GM10248 (cell line): ENCODE data around the gene TRIM52.

Source experiments
- CTCF ChIA-PET: fragments of 300-600 bp; sonication (Branson Sonifier 250); formaldehyde crosslinking; extraction: SDS; loops from one replicate; lab custom pipeline; 2021; ENCODE audit warnings: antibody characterized with exemption; lab: Yijun Ruan, JAX
- POLR2A ChIA-PET: fragments of 350-650 bp; sonication (Branson Sonifier 250); formaldehyde crosslinking; extraction: SDS; loops from one replicate; lab custom pipeline; 2020; ENCODE audit warnings: antibody characterized with exemption; lab: Yijun Ruan, JAX
- DNase-seq: peaks from one replicate; pipeline ENCODE4 v3.0.0; 2012; ENCODE audit errors: extremely low spot score
- CTCF ChIP-seq: IDR thresholded peaks from 2 replicates; pipeline ENCODE4 v1.5.1; 2012; ENCODE audit warnings: mild to moderate bottlenecking, low read depth; ENCODE audit errors: extremely low read depth, missing control alignments, control extremely low read depth

TRIM52 gene

GRCh38 chr5:181221105-181221791 is 39.7 kb downstream of the TRIM52 start:
- no peak for DNase-seq
- ChIA-PET CTCF (interaction anchor here (1.9 kb wide), 1 partner anchor 14 kb away, joined by 7 read pairs; no protein-coding TSS in a partner anchor), POLR2A (interaction anchor here (2.6 kb wide), 1 partner anchor 30 kb away, joined by 7 read pairs; no protein-coding TSS in a partner anchor)
- no peak for TF ChIP-seq CTCF

GRCh38 chr5:181220178-181220515 is 40.8 kb downstream of the TRIM52 start:
- no peak for TF ChIP-seq CTCF
- ChIA-PET POLR2A (no interaction called here), CTCF (interaction anchor here (1.0 to 1.8 kb wide), 2 partner anchors 9 to 12 kb away, joined by 3 to 4 read pairs; no protein-coding TSS in a partner anchor)
- no peak for DNase-seq

- TF ChIP-seq CTCF: no peak
- CTCF ChIA-PET: interaction anchor here (1.0 to 1.8 kb wide), 2 partner anchors 9 to 11 kb away, joined by 3 to 4 read pairs; no protein-coding TSS in a partner anchor
- no peak for DNase-seq
- POLR2A ChIA-PET: no interaction called here
Measured at GRCh38 chr5:181219262-181220177, 41.4 kb downstream of the TRIM52 start.

GRCh38 chr5:181218795-181219124 is 42.2 kb downstream of the TRIM52 start:
- CTCF ChIA-PET: no interaction called here
- POLR2A ChIA-PET: no interaction called here

GRCh38 chr5:181217803-181218062 is 43.2 kb downstream of the TRIM52 start:
- POLR2A ChIA-PET: no interaction called here

More at GRCh38 chr5:181218795-181219124, 42.2 kb downstream of the TRIM52 start:
- no peak for DNase-seq
- no peak for TF ChIP-seq CTCF

More at GRCh38 chr5:181217803-181218062, 43.2 kb downstream of the TRIM52 start:
- CTCF ChIA-PET: no interaction called here
- no peak for TF ChIP-seq CTCF
- DNase-seq: no peak
